SKM-1 (cell line): ENCODE measurements around the gene PWWP2A.
"Not testable (repeated sequence)": the region's sequence is repeated elsewhere in the genome, so short reads cannot be mapped to it uniquely, and the experiment has no call there.

Experiments used
- DNase-seq: peaks from one replicate; lab custom pipeline; 2025; ENCODE audit not compliant: unreplicated experiment; lab: John Stamatoyannopoulos, UW

The PWWP2A gene

GRCh38 chr5:160079753-160080152 is 39.5 kb downstream of the PWWP2A start:
- DNase-seq, result no peak

GRCh38 chr5:160076997-160077396 is 42.3 kb downstream of the PWWP2A start:
- DNase-seq, result no peak

- no peak for DNase-seq
These were observed 44.2 kb downstream of the PWWP2A start for GRCh38 chr5:160075073-160075472.

GRCh38 chr5:160071916-160072315 is 47.3 kb downstream of the PWWP2A start:
- no peak for DNase-seq

- no peak for DNase-seq
These were observed 47.7 kb downstream of the PWWP2A start for GRCh38 chr5:160071516-160071915.

GRCh38 chr5:160069120-160069519 is 50.1 kb downstream of the PWWP2A start:
- not testable (repeated sequence) for DNase-seq

- no peak for DNase-seq
These were observed 54.1 kb downstream of the PWWP2A start for GRCh38 chr5:160064995-160065614.

GRCh38 chr5:160064417-160064810 is 54.8 kb downstream of the PWWP2A start:
- DNase-seq, result no peak

- no peak for DNase-seq
These were observed 57.5 kb downstream of the PWWP2A start for GRCh38 chr5:160061770-160062169.

- no peak for DNase-seq
These were observed 59.2 kb downstream of the PWWP2A start for GRCh38 chr5:160060001-160060400.

GRCh38 chr5:160057256-160057655 is 62.0 kb downstream of the PWWP2A start:
- DNase-seq, result no peak

GRCh38 chr5:160054831-160055230 is 64.4 kb downstream of the PWWP2A start:
- no peak for DNase-seq

- no peak for DNase-seq
These were observed 65.2 kb downstream of the PWWP2A start for GRCh38 chr5:160054047-160054446.

GRCh38 chr5:160049099-160049498 is 70.2 kb downstream of the PWWP2A start:
- DNase-seq, result no peak

GRCh38 chr5:160048131-160048530 is 71.1 kb downstream of the PWWP2A start:
- no peak for DNase-seq

GRCh38 chr5:160047423-160047822 is 71.8 kb downstream of the PWWP2A start:
- no peak for DNase-seq

GRCh38 chr5:160044967-160045366 is 74.3 kb downstream of the PWWP2A start:
- DNase-seq, result no peak

GRCh38 chr5:160044391-160044804 is 74.9 kb downstream of the PWWP2A start:
- no peak for DNase-seq

- DNase-seq, result no peak
These were observed 76.6 kb downstream of the PWWP2A start for GRCh38 chr5:160042671-160043070.
